Globus pallidus (tissue), 1 donor: Measurements from ENCODE around the gene PIP4K2B.
A peak's percentile ranks its signal among the peaks of the same experiment; 100 is the strongest.
"Not testable (repeated sequence)": the region's sequence is repeated elsewhere in the genome, so short reads cannot be mapped to it uniquely, and the experiment has no call there.

ENCODE experiments used
- DNase-seq: peaks from one replicate; pipeline ENCODE4 v3.0.0-alpha.2; 2015; ENCODE audit warnings: low spot score

The PIP4K2B gene

GRCh38 chr17:38799501-38800236, at the start of gene PIP4K2B:
PIP4K2B (minus strand) TSS chr17:38799556; CDS start chr17:38799424, 132 bp downstream.
- peak; percentile 96 for DNase-seq

GRCh38 chr17:38848557-38848891, 49.2 kb upstream of the PIP4K2B start:
- DNase-seq: no peak

GRCh38 chr17:38844261-38844757, 45.0 kb upstream of the PIP4K2B start:
- DNase-seq: no peak

- DNase-seq: no peak
Measured at GRCh38 chr17:38825762-38826247, 26.4 kb upstream of the PIP4K2B start.

- peak; percentile 92 for DNase-seq
Measured at GRCh38 chr17:38824899-38825761, 25.8 kb upstream of the PIP4K2B start, which contains the start of gene CWC25. CWC25 (minus strand) TSS chr17:38825321; CDS start chr17:38825183, 138 bp downstream.

GRCh38 chr17:38815576-38816193, 16.3 kb upstream of the PIP4K2B start:
- no peak for DNase-seq

GRCh38 chr17:38809828-38810227, 10.5 kb upstream of the PIP4K2B start:
- no peak for DNase-seq

- peak; percentile 11 for DNase-seq
Measured at GRCh38 chr17:38800237-38800760, 943 bp upstream of the PIP4K2B start.

GRCh38 chr17:38798614-38799500, 499 bp downstream of the PIP4K2B start:
- peak; percentile 42 for DNase-seq

GRCh38 chr17:38797828-38798227, 1.5 kb downstream of the PIP4K2B start:
- no peak for DNase-seq

- DNase-seq: no peak
Measured at GRCh38 chr17:38797158-38797490, 2.2 kb downstream of the PIP4K2B start.

- no peak for DNase-seq
Measured at GRCh38 chr17:38796451-38797157, 2.8 kb downstream of the PIP4K2B start.

GRCh38 chr17:38794221-38794620, 5.1 kb downstream of the PIP4K2B start:
- DNase-seq: no peak

GRCh38 chr17:38791162-38791561, 8.2 kb downstream of the PIP4K2B start:
- no peak for DNase-seq

GRCh38 chr17:38790148-38790707, 9.1 kb downstream of the PIP4K2B start:
- DNase-seq: not testable (repeated sequence)

GRCh38 chr17:38789185-38789584, 10.2 kb downstream of the PIP4K2B start:
- no peak for DNase-seq

GRCh38 chr17:38787999-38788398, 11.4 kb downstream of the PIP4K2B start:
- not testable (repeated sequence) for DNase-seq

- no peak for DNase-seq
Measured at GRCh38 chr17:38786372-38786771, 13.0 kb downstream of the PIP4K2B start.

- no peak for DNase-seq
Measured at GRCh38 chr17:38783227-38783626, 16.1 kb downstream of the PIP4K2B start.
